ENCODE results near the gene SPIRE1.
A peak's percentile ranks its signal among the peaks of the same experiment; 100 is the strongest.
"Not testable (repeated sequence)": the region's sequence is repeated elsewhere in the genome, so short reads cannot be mapped to it uniquely, and the experiment has no call there.

SPIRE1 gene

GRCh38 chr18:12441475-12442034 lies 216.4 kb downstream of the SPIRE1 start:
- no peak for DNase-seq

GRCh38 chr18:12438257-12438656 lies 219.7 kb downstream of the SPIRE1 start:
- no peak for DNase-seq

GRCh38 chr18:12435867-12436266 lies 222.0 kb downstream of the SPIRE1 start:
- no peak for DNase-seq

GRCh38 chr18:12434541-12434929 lies 223.4 kb downstream of the SPIRE1 start:
- DNase-seq = no peak

GRCh38 chr18:12433829-12434540 lies 223.9 kb downstream of the SPIRE1 start:
- no peak for DNase-seq

- no peak for DNase-seq
Observed at GRCh38 chr18:12432881-12433280, 225.0 kb downstream of the SPIRE1 start.

GRCh38 chr18:12432196-12432595 lies 225.7 kb downstream of the SPIRE1 start:
- DNase-seq = no peak

GRCh38 chr18:12431561-12431960 lies 226.3 kb downstream of the SPIRE1 start:
- no peak for DNase-seq

- no peak for DNase-seq
Observed at GRCh38 chr18:12430137-12430990, 227.5 kb downstream of the SPIRE1 start.

GRCh38 chr18:12429556-12429955 lies 228.4 kb downstream of the SPIRE1 start:
- DNase-seq = no peak

GRCh38 chr18:12428923-12429322 lies 229.0 kb downstream of the SPIRE1 start:
- no peak for DNase-seq

- no peak for DNase-seq
Observed at GRCh38 chr18:12426924-12427323, 231.0 kb downstream of the SPIRE1 start.

- DNase-seq = no peak
Observed at GRCh38 chr18:12424252-12424651, 233.7 kb downstream of the SPIRE1 start.

- no peak for DNase-seq
Observed at GRCh38 chr18:12423820-12424219, 234.1 kb downstream of the SPIRE1 start.

GRCh38 chr18:12423393-12423792 lies 234.5 kb downstream of the SPIRE1 start:
- no peak for DNase-seq

GRCh38 chr18:12422936-12423335 lies 235.0 kb downstream of the SPIRE1 start:
- peak; percentile 57 for DNase-seq

GRCh38 chr18:12421732-12422131 lies 236.2 kb downstream of the SPIRE1 start:
- DNase-seq = no peak

- DNase-seq = peak; percentile 60
Observed at GRCh38 chr18:12420821-12421421, 237.0 kb downstream of the SPIRE1 start.

- no peak for DNase-seq
Observed at GRCh38 chr18:12417687-12418086, 240.2 kb downstream of the SPIRE1 start.

GRCh38 chr18:12416098-12416729 lies 241.7 kb downstream of the SPIRE1 start:
- no peak for DNase-seq

GRCh38 chr18:12411456-12411855 lies 246.5 kb downstream of the SPIRE1 start:
- no peak for DNase-seq

- DNase-seq = not testable (repeated sequence)
Observed at GRCh38 chr18:12410747-12411146, 247.2 kb downstream of the SPIRE1 start.

GRCh38 chr18:12410081-12410481 lies 247.8 kb downstream of the SPIRE1 start:
- DNase-seq = no peak

Measured in 8988T (cell line).